ENCODE data around the gene TMX3.

- TF ChIP-seq, protein P1, sequence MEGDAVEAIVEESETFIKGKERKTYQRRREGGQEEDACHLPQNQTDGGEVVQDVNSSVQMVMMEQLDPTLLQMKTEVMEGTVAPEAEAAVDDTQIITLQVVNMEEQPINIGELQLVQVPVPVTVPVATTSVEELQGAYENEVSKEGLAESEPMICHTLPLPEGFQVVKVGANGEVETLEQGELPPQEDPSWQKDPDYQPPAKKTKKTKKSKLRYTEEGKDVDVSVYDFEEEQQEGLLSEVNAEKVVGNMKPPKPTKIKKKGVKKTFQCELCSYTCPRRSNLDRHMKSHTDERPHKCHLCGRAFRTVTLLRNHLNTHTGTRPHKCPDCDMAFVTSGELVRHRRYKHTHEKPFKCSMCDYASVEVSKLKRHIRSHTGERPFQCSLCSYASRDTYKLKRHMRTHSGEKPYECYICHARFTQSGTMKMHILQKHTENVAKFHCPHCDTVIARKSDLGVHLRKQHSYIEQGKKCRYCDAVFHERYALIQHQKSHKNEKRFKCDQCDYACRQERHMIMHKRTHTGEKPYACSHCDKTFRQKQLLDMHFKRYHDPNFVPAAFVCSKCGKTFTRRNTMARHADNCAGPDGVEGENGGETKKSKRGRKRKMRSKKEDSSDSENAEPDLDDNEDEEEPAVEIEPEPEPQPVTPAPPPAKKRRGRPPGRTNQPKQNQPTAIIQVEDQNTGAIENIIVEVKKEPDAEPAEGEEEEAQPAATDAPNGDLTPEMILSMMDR (IDR thresholded peaks at IDR 0.05) = no peak
- no peak for TF ChIP-seq POLR2A (IDR thresholded peaks at IDR 0.05)
These were observed 72.9 kb downstream of the TMX3 start for GRCh38 chr18:68642003-68642402.
